CD4-positive, alpha-beta T cell treated with Interleukin-12 subunit alpha and Interleukin-12 subunit beta, for 1 hour (primary cell): ENCODE measurements around the gene EPB41.
"Not testable (repeated sequence)": the region's sequence is repeated elsewhere in the genome, so short reads cannot be mapped to it uniquely, and the experiment has no call there.

Source experiments
- DNase-seq: peaks from one replicate; pipeline ENCODE4 v3.0.0-alpha.2; 2020

Gene EPB41

GRCh38 chr1:29144178-29144577, 229.8 kb downstream of the EPB41 start:
- DNase-seq, result no peak

- DNase-seq, result no peak
Observed at GRCh38 chr1:29145739-29146437, 231.5 kb downstream of the EPB41 start.

- DNase-seq, result no peak
Observed at GRCh38 chr1:29148656-29149491, 234.5 kb downstream of the EPB41 start.

GRCh38 chr1:29150346-29150745, 236.0 kb downstream of the EPB41 start:
- not testable (repeated sequence) for DNase-seq

GRCh38 chr1:29152046-29152805, 237.9 kb downstream of the EPB41 start:
- no peak for DNase-seq

- no peak for DNase-seq
Observed at GRCh38 chr1:29156543-29157268, 242.3 kb downstream of the EPB41 start.

- no peak for DNase-seq
Observed at GRCh38 chr1:29157269-29157601, 242.9 kb downstream of the EPB41 start.

DNA sequence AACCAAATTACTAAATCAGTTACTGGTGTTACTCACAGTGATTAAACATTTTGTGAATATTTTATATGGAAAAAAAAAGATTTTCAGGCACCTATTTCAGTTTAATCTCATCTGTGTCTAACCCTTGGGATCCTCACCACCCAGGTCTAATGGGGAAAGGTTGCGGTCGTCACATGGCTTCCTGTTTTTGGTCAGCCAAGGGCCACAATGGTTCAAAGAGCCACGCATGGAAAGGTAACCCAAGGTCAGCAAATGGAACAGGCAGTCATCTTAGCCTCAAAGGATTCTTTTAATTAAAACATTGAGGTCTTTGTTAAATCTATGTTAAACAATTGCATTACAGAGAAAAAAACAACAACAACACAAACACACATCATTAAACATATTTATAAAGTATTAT, 245.4 kb downstream of the EPB41 start:
- no peak for DNase-seq

- DNase-seq, result no peak
Observed at GRCh38 chr1:29162025-29162424, 247.7 kb downstream of the EPB41 start.

- no peak for DNase-seq
Observed at GRCh38 chr1:29162476-29163138, 248.2 kb downstream of the EPB41 start.

DNA sequence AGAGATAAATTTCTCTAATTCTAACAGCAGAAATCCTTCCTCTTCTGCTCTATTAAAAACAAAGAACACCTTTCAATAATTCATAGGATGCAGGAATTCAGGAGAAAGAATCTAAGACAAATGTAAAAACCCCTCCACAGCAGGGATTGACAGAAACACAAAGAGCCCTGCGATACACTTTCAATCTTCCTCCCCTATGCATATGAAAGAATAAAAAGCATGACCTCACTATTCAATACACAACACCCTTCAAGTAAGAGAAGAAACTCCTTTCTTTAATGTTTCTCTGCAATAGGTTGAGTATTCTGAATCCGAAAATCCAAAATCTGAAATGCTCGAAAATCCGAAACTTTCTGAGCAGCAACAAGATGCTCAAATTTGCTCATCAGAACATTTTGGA, 250.2 kb downstream of the EPB41 start:
- no peak for DNase-seq

- no peak for DNase-seq
Observed at GRCh38 chr1:29166291-29166878, 252.0 kb downstream of the EPB41 start.

GRCh38 chr1:29167904-29168303, 253.5 kb downstream of the EPB41 start:
- DNase-seq, result no peak
